ENCODE data around the gene SET. TPM values are rescaled to one million over a fixed set of nuclear protein-coding genes. Genes with fewer than 3 reads are reported as not detected.
"Not testable (repeated sequence)": the region's sequence is repeated elsewhere in the genome, so short reads cannot be mapped to it uniquely, and the experiment has no call there.

The SET gene
- total and polyA plus RNA-seq, 2 donors (not counting 3 experiments of a cell fraction or from before 2014, with no cell fraction given) = 61.1 to 483 TPM

- no peak overlapping the region for H3K4me3 ChIP-seq (replicated peaks in 1 of 3; ENCODE audit: insufficient read depth in 1 of 3, low read depth in 1 of 3, low read length in 3 of 3)
- H3K36me3 ChIP-seq (ENCODE audit: control insufficient read depth in 2 of 2, extremely low read depth in 1 of 2, insufficient read depth in 2 of 2, low read length in 2 of 2) = peaks cover 2 to 3% of the 10 kb centered on the region in 2 experiments
- no peaks in the 10 kb centered on the region for H4K20me1 ChIP-seq (replicated peaks; ENCODE audit: control insufficient read depth, extremely low read depth, insufficient read depth, low read length)
- DNase-seq (ENCODE audit: low read depth, low spot score) = no peak
- no peak for FAIRE-seq
- no peaks in the 10 kb centered on the region for H3K27me3 ChIP-seq (ENCODE audit: control insufficient read depth in 2 of 2, insufficient read depth in 2 of 2, low read length in 2 of 2)
- no peak overlapping the region for H3K27ac ChIP-seq (ENCODE audit: insufficient read depth, low read depth, low read length)
- intact Hi-C loops (cut with micrococcal nuclease) = no loop called here
- no peak overlapping the region for H2AFZ ChIP-seq (ENCODE audit: low read depth, low read length)
- H3K9ac ChIP-seq (replicated peaks; ENCODE audit: extremely low read depth, insufficient read depth, low read length) = no peak overlapping the region
- POLR2A ChIA-PET = no interaction called here
- dilution Hi-C loops (cut with MboI; ENCODE audit: extremely low pct_ligation_motif_present, low sequenced_read_pairs) = no loop called here
- no peak overlapping the region for H3K4me2 ChIP-seq (ENCODE audit: insufficient read depth, low read length)
- TF ChIP-seq EZH2 (IDR thresholded peaks at IDR 0.05; ENCODE audit: borderline replicate concordance, low read depth, low read length, severe bottlenecking) (no peak), FOS (IDR thresholded peaks at IDR 0.05; ENCODE audit: borderline replicate concordance, insufficient read depth, low read length) (no peak), POLR2AphosphoS5 (IDR thresholded peaks at IDR 0.05; ENCODE audit: insufficient read depth, low read depth, low read length) (no peak), MAX (IDR thresholded peaks at IDR 0.05; ENCODE audit: insufficient read depth, insufficient read length) (no peak)
- no TSS peak for BruUV-seq (replicated peaks)
- CTCF ChIA-PET = interaction anchor here (1.0 to 1.3 kb wide), 2 partner anchors 8 to 10 kb away, joined by 4 to 6 read pairs; no protein-coding TSS in a partner anchor
- H3K9me3 ChIP-seq (replicated peaks; ENCODE audit: control insufficient read depth, insufficient read depth, low read length) = no peaks in the 10 kb centered on the region
- no peaks in the 10 kb centered on the region for H3K9me1 ChIP-seq (replicated peaks; ENCODE audit: control insufficient read depth, extremely low read depth, insufficient read depth, low read length)
- H3K4me1 ChIP-seq (ENCODE audit: control insufficient read depth, extremely low read depth, insufficient read depth, low read length) = no peaks in the 10 kb centered on the region
- H3K79me2 ChIP-seq (ENCODE audit: control insufficient read depth, insufficient read depth, low read length) = no peaks in the 10 kb centered on the region
These were observed 45.3 kb upstream of the SET start for GRCh38 chr9:128643519-128644300.

GRCh38 chr9:128648206-128648605 lies 40.8 kb upstream of the SET start:
- H3K79me2 ChIP-seq (ENCODE audit: control insufficient read depth, insufficient read depth, low read length); H3K36me3 ChIP-seq (ENCODE audit: control insufficient read depth in 2 of 2, extremely low read depth in 1 of 2, insufficient read depth in 2 of 2, low read length in 2 of 2); dilution Hi-C loops (cut with MboI; ENCODE audit: extremely low pct_ligation_motif_present, low sequenced_read_pairs); H2AFZ ChIP-seq (ENCODE audit: low read depth, low read length); intact Hi-C loops (cut with micrococcal nuclease); BruUV-seq (replicated peaks); H3K9me3 ChIP-seq (replicated peaks; ENCODE audit: control insufficient read depth, insufficient read depth, low read length); H3K4me3 ChIP-seq (replicated peaks in 1 of 3; ENCODE audit: insufficient read depth in 1 of 3, low read depth in 1 of 3, low read length in 3 of 3); H3K4me2 ChIP-seq (ENCODE audit: insufficient read depth, low read length); H4K20me1 ChIP-seq (replicated peaks; ENCODE audit: control insufficient read depth, extremely low read depth, insufficient read depth, low read length); H3K4me1 ChIP-seq (ENCODE audit: control insufficient read depth, extremely low read depth, insufficient read depth, low read length); H3K27me3 ChIP-seq (ENCODE audit: control insufficient read depth in 2 of 2, insufficient read depth in 2 of 2, low read length in 2 of 2); H3K27ac ChIP-seq (ENCODE audit: insufficient read depth, low read depth, low read length); H3K9me1 ChIP-seq (replicated peaks; ENCODE audit: control insufficient read depth, extremely low read depth, insufficient read depth, low read length); H3K9ac ChIP-seq (replicated peaks; ENCODE audit: extremely low read depth, insufficient read depth, low read length): not testable (repeated sequence)
- peak; percentile 46 for DNase-seq (ENCODE audit: low read depth, low spot score)
- peak in 1 of 2 donors; percentile 35 for TF ChIP-seq CTCF (IDR thresholded peaks at IDR 0.05; ENCODE audit: extremely low read depth in 1 of 2, insufficient read depth in 1 of 2, low read depth in 1 of 2, low read length in 2 of 2)
- ChIA-PET CTCF (interaction anchor here (0.6 to 1.7 kb wide), 9 partner anchors 9 to 227 kb away, joined by 3 to 6 read pairs (median 3); partner anchors contain the start of genes DYNC2I2 and ENDOG), POLR2A (interaction anchor here (0.7 kb wide), 1 partner anchor 90 kb away, joined by 4 read pairs; no protein-coding TSS in a partner anchor)
- FAIRE-seq = peak; percentile 67
